HepG2 (cell line): Measurements from ENCODE around the gene CARD19. TPM values are rescaled to one million over a fixed set of nuclear protein-coding genes. Genes with fewer than 3 reads are reported as not detected.
A peak's percentile ranks its signal among the peaks of the same experiment; 100 is the strongest.

ENCODE experiments used
- ESRRA ChIP-seq: sonication (generic); formaldehyde crosslinking; IDR thresholded peaks from 2 replicates; pipeline ENCODE4 v1.5.1; 2020; ENCODE audit warnings: mild to moderate bottlenecking, low read depth, missing genetic modification reagents
- GTF2F1 ChIP-seq: fragments of 150-350 bp; IDR thresholded peaks from 2 replicates; pipeline ENCODE4 v1.6.1; 2014; ENCODE audit warnings: low read length
- HNF4G ChIP-seq, 2 experiments: sonication (generic) in 1 of 2; formaldehyde crosslinking in 1 of 2; IDR thresholded peaks; 2 replicates each; pipeline versions ENCODE4 v1.4.0 to v1.6.1; 2011 to 2020; ENCODE audit warnings: borderline replicate concordance in 2 of 2, low read depth in 2 of 2, mild to moderate bottlenecking in 2 of 2, low read length in 1 of 2, missing genetic modification reagents in 1 of 2, moderate library complexity in 1 of 2
- MIXL1 ChIP-seq: IDR thresholded peaks from 2 replicates; pipeline ENCODE4 v1.6.1; 2016
- NFE2L1 ChIP-seq: sonication (generic); formaldehyde crosslinking; IDR thresholded peaks from 2 replicates; pipeline ENCODE4 v1.4.0; 2020; ENCODE audit warnings: missing genetic modification reagents, mild to moderate bottlenecking, borderline replicate concordance
- PCBP2 ChIP-seq: fragments of 200-400 bp; formaldehyde crosslinking; optimal IDR thresholded peaks from 2 replicates; pipeline ENCODE3; 2018; ENCODE audit warnings: low read length, low read depth; ENCODE audit not compliant: poor library complexity, severe bottlenecking
- SIX4 ChIP-seq: sonication (generic); formaldehyde crosslinking; IDR thresholded peaks from 2 replicates; pipeline ENCODE4 v1.4.0; 2020; ENCODE audit warnings: missing genetic modification reagents
- SMC3 ChIP-seq: IDR thresholded peaks from 2 replicates; pipeline ENCODE4 v1.6.1; 2011; ENCODE audit warnings: low read length, improper control_type of control experiment
- TARDBP ChIP-seq: sonication (generic); formaldehyde crosslinking; IDR thresholded peaks from 2 replicates; pipeline ENCODE4 v1.8.0; 2022; ENCODE audit warnings: mild to moderate bottlenecking, missing genetic modification reagents
- TEAD3 ChIP-seq: optimal IDR thresholded peaks from 2 replicates; pipeline ENCODE3; 2016; ENCODE audit warnings: borderline replicate concordance
- ZC3H4 ChIP-seq: sonication (generic); formaldehyde crosslinking; IDR thresholded peaks from 2 replicates; pipeline ENCODE4 v1.4.0; 2020; ENCODE audit warnings: missing genetic modification reagents, borderline replicate concordance
- ZNF747 ChIP-seq: sonication (generic); formaldehyde crosslinking; IDR thresholded peaks from 2 replicates; pipeline ENCODE4 v1.8.1; 2023; ENCODE audit warnings: missing genetic modification reagents, mild to moderate bottlenecking, borderline replicate concordance
- polyA plus RNA-seq, 8 experiments: library from polyadenylated mRNA; depleted of rRNA in 3 of 8; stranded (reverse) in 7 of 8; unstranded in 1 of 8; fragments of >200 nt; fragmentation: Illumina TruSeq in 4 of 8; extraction: Trizol in 4 of 8; gene quantifications; 2 replicates each; pipeline versions ENCODE4 v1.2.1 to v1.2.3, GENCODE V29; 2011 to 2016; ENCODE audit warnings: low read depth in 4 of 8, missing spikeins in 1 of 8, mixed read lengths in 1 of 8; ENCODE audit not compliant: insufficient read depth in 1 of 8
- total RNA-seq, 5 experiments: library from RNA; depleted of rRNA; stranded (reverse); fragments of >200 nt; fragmentation: Illumina TruSeq; extraction: Trizol; gene quantifications; 2 replicates each; pipeline ENCODE4 v1.2.3, GENCODE V29; 2016; ENCODE audit warnings: low read depth in 1 of 5
- TF ChIP-seq, protein P1 (sequence below): sonication (generic); formaldehyde crosslinking; IDR thresholded peaks from 2 replicates; pipeline ENCODE4 v1.5.1; 2020; ENCODE audit warnings: mild to moderate bottlenecking, missing genetic modification reagents, borderline replicate concordance
- TF ChIP-seq, protein P2 (sequence below): sonication (generic); formaldehyde crosslinking; IDR thresholded peaks from 2 replicates; pipeline ENCODE4 v1.4.0; 2020; ENCODE audit warnings: mild to moderate bottlenecking, missing genetic modification reagents, borderline replicate concordance
- TF ChIP-seq, protein P3 (sequence below): IDR thresholded peaks from 2 replicates; pipeline ENCODE4 v1.6.1; 2016

The CARD19 gene
- total and polyA plus RNA-seq, 2 of the 13 experiments (the other 11 are each of a cell fraction or from before 2014, with no cell fraction given) = 18.4 to 47.2 TPM

DNA sequence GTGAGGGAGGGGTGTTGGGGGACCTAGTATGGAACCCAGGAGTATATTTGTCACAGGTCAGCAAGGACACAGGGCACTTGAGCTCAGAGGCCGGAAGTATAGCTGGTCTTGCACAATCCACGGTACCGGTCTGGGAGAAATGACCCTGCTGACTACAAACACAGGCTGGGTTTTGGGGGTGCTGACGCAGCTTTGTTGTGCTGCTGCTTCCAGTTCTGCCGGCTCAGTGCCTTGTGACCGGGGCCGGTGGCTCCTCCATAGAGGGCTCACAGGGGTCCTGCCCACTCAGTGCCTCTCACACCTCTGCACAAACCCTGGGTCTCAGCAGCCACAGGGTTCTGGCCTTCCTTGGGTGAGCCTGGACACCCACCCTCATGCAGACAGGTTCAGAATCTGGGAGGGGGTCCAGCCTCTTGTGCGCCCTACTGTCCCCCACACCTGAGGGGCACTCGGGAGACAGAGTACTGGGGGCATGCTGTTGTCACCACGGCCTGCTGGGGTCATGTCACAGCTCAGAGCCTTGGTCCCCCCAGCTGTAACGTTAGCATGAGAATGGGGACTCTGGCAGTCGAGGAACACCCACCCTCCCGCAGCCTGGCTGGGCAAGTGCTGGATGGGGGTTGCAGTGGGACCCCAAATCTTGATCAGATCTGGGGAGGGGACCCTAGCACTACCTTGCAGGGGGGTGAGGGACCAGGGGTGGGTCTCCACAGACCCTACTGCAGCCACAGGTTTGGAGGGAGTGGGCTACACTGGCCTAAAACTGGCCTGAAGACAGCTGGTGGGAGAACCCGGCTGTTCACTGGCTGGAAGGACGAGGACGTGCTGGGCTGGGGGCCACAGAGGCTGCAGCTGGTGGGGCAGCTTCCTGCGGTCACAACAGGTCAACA, 20.3 kb downstream of the CARD19 start (continued):
- TF ChIP-seq, protein P1, sequence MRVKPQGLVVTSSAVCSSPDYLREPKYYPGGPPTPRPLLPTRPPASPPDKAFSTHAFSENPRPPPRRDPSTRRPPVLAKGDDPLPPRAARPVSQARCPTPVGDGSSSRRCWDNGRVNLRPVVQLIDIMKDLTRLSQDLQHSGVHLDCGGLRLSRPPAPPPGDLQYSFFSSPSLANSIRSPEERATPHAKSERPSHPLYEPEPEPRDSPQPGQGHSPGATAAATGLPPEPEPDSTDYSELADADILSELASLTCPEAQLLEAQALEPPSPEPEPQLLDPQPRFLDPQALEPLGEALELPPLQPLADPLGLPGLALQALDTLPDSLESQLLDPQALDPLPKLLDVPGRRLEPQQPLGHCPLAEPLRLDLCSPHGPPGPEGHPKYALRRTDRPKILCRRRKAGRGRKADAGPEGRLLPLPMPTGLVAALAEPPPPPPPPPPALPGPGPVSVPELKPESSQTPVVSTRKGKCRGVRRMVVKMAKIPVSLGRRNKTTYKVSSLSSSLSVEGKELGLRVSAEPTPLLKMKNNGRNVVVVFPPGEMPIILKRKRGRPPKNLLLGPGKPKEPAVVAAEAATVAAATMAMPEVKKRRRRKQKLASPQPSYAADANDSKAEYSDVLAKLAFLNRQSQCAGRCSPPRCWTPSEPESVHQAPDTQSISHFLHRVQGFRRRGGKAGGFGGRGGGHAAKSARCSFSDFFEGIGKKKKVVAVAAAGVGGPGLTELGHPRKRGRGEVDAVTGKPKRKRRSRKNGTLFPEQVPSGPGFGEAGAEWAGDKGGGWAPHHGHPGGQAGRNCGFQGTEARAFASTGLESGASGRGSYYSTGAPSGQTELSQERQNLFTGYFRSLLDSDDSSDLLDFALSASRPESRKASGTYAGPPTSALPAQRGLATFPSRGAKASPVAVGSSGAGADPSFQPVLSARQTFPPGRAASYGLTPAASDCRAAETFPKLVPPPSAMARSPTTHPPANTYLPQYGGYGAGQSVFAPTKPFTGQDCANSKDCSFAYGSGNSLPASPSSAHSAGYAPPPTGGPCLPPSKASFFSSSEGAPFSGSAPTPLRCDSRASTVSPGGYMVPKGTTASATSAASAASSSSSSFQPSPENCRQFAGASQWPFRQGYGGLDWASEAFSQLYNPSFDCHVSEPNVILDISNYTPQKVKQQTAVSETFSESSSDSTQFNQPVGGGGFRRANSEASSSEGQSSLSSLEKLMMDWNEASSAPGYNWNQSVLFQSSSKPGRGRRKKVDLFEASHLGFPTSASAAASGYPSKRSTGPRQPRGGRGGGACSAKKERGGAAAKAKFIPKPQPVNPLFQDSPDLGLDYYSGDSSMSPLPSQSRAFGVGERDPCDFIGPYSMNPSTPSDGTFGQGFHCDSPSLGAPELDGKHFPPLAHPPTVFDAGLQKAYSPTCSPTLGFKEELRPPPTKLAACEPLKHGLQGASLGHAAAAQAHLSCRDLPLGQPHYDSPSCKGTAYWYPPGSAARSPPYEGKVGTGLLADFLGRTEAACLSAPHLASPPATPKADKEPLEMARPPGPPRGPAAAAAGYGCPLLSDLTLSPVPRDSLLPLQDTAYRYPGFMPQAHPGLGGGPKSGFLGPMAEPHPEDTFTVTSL (CRISPR knock-in tag) = 0 out of 2 replicates have a peak, but pooled peaks have one; percentile 42
- TF ChIP-seq ZC3H4 (CRISPR knock-in tag) = no peak
- peak; percentile 24; the same call in 1 of the 2 replicates for TF ChIP-seq SMC3
- TF ChIP-seq, protein P2, sequence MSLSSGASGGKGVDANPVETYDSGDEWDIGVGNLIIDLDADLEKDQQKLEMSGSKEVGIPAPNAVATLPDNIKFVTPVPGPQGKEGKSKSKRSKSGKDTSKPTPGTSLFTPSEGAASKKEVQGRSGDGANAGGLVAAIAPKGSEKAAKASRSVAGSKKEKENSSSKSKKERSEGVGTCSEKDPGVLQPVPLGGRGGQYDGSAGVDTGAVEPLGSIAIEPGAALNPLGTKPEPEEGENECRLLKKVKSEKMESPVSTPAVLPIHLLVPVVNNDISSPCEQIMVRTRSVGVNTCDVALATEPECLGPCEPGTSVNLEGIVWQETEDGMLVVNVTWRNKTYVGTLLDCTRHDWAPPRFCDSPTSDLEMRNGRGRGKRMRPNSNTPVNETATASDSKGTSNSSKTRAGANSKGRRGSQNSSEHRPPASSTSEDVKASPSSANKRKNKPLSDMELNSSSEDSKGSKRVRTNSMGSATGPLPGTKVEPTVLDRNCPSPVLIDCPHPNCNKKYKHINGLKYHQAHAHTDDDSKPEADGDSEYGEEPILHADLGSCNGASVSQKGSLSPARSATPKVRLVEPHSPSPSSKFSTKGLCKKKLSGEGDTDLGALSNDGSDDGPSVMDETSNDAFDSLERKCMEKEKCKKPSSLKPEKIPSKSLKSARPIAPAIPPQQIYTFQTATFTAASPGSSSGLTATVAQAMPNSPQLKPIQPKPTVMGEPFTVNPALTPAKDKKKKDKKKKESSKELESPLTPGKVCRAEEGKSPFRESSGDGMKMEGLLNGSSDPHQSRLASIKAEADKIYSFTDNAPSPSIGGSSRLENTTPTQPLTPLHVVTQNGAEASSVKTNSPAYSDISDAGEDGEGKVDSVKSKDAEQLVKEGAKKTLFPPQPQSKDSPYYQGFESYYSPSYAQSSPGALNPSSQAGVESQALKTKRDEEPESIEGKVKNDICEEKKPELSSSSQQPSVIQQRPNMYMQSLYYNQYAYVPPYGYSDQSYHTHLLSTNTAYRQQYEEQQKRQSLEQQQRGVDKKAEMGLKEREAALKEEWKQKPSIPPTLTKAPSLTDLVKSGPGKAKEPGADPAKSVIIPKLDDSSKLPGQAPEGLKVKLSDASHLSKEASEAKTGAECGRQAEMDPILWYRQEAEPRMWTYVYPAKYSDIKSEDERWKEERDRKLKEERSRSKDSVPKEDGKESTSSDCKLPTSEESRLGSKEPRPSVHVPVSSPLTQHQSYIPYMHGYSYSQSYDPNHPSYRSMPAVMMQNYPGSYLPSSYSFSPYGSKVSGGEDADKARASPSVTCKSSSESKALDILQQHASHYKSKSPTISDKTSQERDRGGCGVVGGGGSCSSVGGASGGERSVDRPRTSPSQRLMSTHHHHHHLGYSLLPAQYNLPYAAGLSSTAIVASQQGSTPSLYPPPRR (CRISPR knock-in tag) = peak; percentile 53; the same call in 1 of the 2 replicates
- TF ChIP-seq, protein P3, sequence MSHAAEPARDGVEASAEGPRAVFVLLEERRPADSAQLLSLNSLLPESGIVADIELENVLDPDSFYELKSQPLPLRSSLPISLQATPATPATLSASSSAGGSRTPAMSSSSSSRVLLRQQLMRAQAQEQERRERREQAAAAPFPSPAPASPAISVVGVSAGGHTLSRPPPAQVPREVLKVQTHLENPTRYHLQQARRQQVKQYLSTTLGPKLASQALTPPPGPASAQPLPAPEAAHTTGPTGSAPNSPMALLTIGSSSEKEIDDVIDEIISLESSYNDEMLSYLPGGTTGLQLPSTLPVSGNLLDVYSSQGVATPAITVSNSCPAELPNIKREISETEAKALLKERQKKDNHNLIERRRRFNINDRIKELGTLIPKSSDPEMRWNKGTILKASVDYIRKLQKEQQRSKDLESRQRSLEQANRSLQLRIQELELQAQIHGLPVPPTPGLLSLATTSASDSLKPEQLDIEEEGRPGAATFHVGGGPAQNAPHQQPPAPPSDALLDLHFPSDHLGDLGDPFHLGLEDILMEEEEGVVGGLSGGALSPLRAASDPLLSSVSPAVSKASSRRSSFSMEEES (CRISPR knock-in tag) = peak; percentile 52; the same call in 1 of the 2 replicates
- TF ChIP-seq ESRRA (CRISPR knock-in tag) = peak; percentile 73; the same call in 1 of the 2 replicates
- TF ChIP-seq HNF4G (IDR thresholded peaks at IDR 0.05; ENCODE audit: borderline replicate concordance, low read depth, low read length) = peak; percentile 43; the same call in 1 of the 2 replicates
- TF ChIP-seq HNF4G (CRISPR knock-in tag; IDR thresholded peaks at IDR 0.05; ENCODE audit: borderline replicate concordance, low read depth) = 0 out of 2 replicates have a peak, but pooled peaks have one; percentile 11
- TF ChIP-seq TARDBP (CRISPR knock-in tag) = peak; percentile 47; the same call in 1 of the 2 replicates
- no peak for TF ChIP-seq ZNF747 (CRISPR knock-in tag)
- TF ChIP-seq MIXL1 (CRISPR knock-in tag) = no peak
- TF ChIP-seq PCBP2 = peak; percentile 97
- TF ChIP-seq SIX4 = no peak
- TF ChIP-seq GTF2F1 = no peak
- no peak for TF ChIP-seq NFE2L1 (CRISPR knock-in tag)
- TF ChIP-seq TEAD3 (CRISPR knock-in tag) = peak; percentile 46
